KOPT-K1 (cell line): ENCODE results near the gene TRIM41.
"Not testable (repeated sequence)": the region's sequence is repeated elsewhere in the genome, so short reads cannot be mapped to it uniquely, and the experiment has no call there.

Source experiments
- H3K27ac ChIP-seq: fragments of 200-600 bp; sonication (generic); 2 replicates; pipeline ENCODE4 v1.5.1; 2016; ENCODE audit warnings: antibody characterized with exemption, mild to moderate bottlenecking, low read depth, low read length; ENCODE audit not compliant: poor library complexity, severe bottlenecking
- H3K36me3 ChIP-seq: fragments of 200-600 bp; sonication (generic); 2 replicates; pipeline ENCODE4 v1.5.1; 2017; ENCODE audit warnings: antibody characterized with exemption, mild to moderate bottlenecking, low read length, moderate library complexity; ENCODE audit not compliant: insufficient read depth
- H3K9me3 ChIP-seq: fragments of 200-600 bp; sonication (generic); 2 replicates; pipeline ENCODE4 v1.5.1; 2017; ENCODE audit warnings: antibody characterized with exemption, low read length, mild to moderate bottlenecking; ENCODE audit not compliant: insufficient read depth, poor library complexity, severe bottlenecking

The TRIM41 gene

GRCh38 chr5:181223058-181223728 is at the start of gene TRIM41:
Gene TRIM41, plus strand, starts transcription at chr5:181223281. Its CDS starts 719 bp downstream, at chr5:181224000.
- Histone ChIP-seq H3K36me3 (peaks cover 19% of the 10 kb centered on the region; the same call in 1 of the 2 replicates), H3K9me3 (no peaks in the 10 kb centered on the region), H3K27ac (peak within 1 kb of the TSS; percentile 93)

GRCh38 chr5:181173420-181174342 is 49.4 kb upstream of the TRIM41 start:
- H3K27ac ChIP-seq: peak overlapping the region; percentile 68

GRCh38 chr5:181176254-181176952 is 46.7 kb upstream of the TRIM41 start:
- Histone ChIP-seq H3K27ac (no peak overlapping the region), H3K36me3 (no peaks in the 10 kb centered on the region), H3K9me3 (no peaks in the 10 kb centered on the region)

More at GRCh38 chr5:181173420-181174342, 49.4 kb upstream of the TRIM41 start:
- Histone ChIP-seq H3K9me3 (no peaks in the 10 kb centered on the region), H3K36me3 (no peaks in the 10 kb centered on the region)

- H3K36me3 ChIP-seq, H3K9me3 ChIP-seq, H3K27ac ChIP-seq: not testable (repeated sequence)
These were observed 45.5 kb upstream of the TRIM41 start for GRCh38 chr5:181177559-181177958.

- Histone ChIP-seq H3K36me3 (no peaks in the 10 kb centered on the region), H3K27ac (no peak overlapping the region), H3K9me3 (no peaks in the 10 kb centered on the region)
These were observed 41.2 kb upstream of the TRIM41 start for GRCh38 chr5:181181650-181182565.

GRCh38 chr5:181182651-181183050 is 40.4 kb upstream of the TRIM41 start:
- H3K9me3 ChIP-seq: no peaks in the 10 kb centered on the region
- H3K36me3 ChIP-seq: no peaks in the 10 kb centered on the region
- H3K27ac ChIP-seq: no peak overlapping the region

- Histone ChIP-seq H3K9me3 (no peaks in the 10 kb centered on the region), H3K36me3 (no peaks in the 10 kb centered on the region), H3K27ac (peak overlapping the region; percentile 58)
These were observed 38.2 kb upstream of the TRIM41 start for GRCh38 chr5:181184845-181185216.

GRCh38 chr5:181185560-181185959 is 37.5 kb upstream of the TRIM41 start:
- Histone ChIP-seq H3K27ac (no peak overlapping the region), H3K9me3 (no peaks in the 10 kb centered on the region), H3K36me3 (no peaks in the 10 kb centered on the region)

GRCh38 chr5:181186022-181186421 is 37.1 kb upstream of the TRIM41 start:
- H3K27ac ChIP-seq: no peak overlapping the region
- H3K9me3 ChIP-seq: no peaks in the 10 kb centered on the region
- H3K36me3 ChIP-seq: no peaks in the 10 kb centered on the region

GRCh38 chr5:181186986-181187499 is 36.0 kb upstream of the TRIM41 start:
- Histone ChIP-seq H3K27ac (no peak overlapping the region), H3K36me3 (no peaks in the 10 kb centered on the region), H3K9me3 (no peaks in the 10 kb centered on the region)

GRCh38 chr5:181187500-181188213 is 35.4 kb upstream of the TRIM41 start:
- H3K9me3 ChIP-seq: no peaks in the 10 kb centered on the region
- H3K36me3 ChIP-seq: no peaks in the 10 kb centered on the region
- H3K27ac ChIP-seq: no peak overlapping the region

- H3K9me3 ChIP-seq: no peaks in the 10 kb centered on the region
- H3K27ac ChIP-seq: peak overlapping the region; percentile 85
- H3K36me3 ChIP-seq: no peaks in the 10 kb centered on the region
These were observed 34.2 kb upstream of the TRIM41 start for GRCh38 chr5:181188700-181189362.

- H3K27ac ChIP-seq: peak overlapping the region; percentile 85
These were observed 33.6 kb upstream of the TRIM41 start for GRCh38 chr5:181189363-181189961.

More at GRCh38 chr5:181189363-181189961, 33.6 kb upstream of the TRIM41 start:
- no peaks in the 10 kb centered on the region for H3K36me3 ChIP-seq
- H3K9me3 ChIP-seq: no peaks in the 10 kb centered on the region
